GM20431 (cell line): ENCODE results near the gene PLB1.

Source experiments
- in situ Hi-C: fragments of 300-500 bp; cut with MseI, MboI; formaldehyde crosslinking; loops from one replicate; pipeline ENCODE4 v1.15.0; 2020; ENCODE audit warnings: low sequenced_read_pairs; ENCODE audit not compliant: unreplicated experiment

The PLB1 gene

GRCh38 chr2:28602751-28603639 lies 107.1 kb downstream of the PLB1 start:
- in situ Hi-C loops: no loop called here

- in situ Hi-C loops: no loop called here
Observed at GRCh38 chr2:28603821-28604220, 108.0 kb downstream of the PLB1 start.

GRCh38 chr2:28604284-28604843 lies 108.5 kb downstream of the PLB1 start:
- in situ Hi-C loops: no loop called here

DNA sequence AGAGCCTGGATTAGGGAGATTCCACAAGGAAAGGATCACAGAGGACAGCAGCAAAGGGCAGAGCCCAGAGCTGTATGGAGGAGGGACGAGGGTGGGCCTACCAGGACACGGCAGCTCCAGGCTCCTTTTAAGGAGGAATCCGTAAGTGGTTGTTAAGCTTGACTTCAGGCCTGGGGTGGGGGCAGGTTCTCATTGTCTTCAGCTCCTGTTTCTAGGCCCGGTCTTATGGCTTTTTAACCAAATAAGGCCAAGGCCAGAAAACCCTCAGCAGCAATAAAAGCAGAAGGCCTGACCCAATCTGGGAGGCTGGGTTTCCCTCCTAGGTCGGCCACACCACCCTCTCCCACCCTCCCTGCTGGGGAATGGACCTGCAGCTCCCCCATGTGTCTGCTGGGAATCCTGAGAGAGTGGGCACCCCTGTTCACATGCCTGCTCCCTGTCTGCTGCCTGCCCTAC lies 111.2 kb downstream of the PLB1 start:
- in situ Hi-C loops: no loop called here

- in situ Hi-C loops: no loop called here
Observed at GRCh38 chr2:28607730-28608499, 112.1 kb downstream of the PLB1 start.

GRCh38 chr2:28608500-28609424 lies 112.9 kb downstream of the PLB1 start:
- in situ Hi-C loops: no loop called here

- in situ Hi-C loops: no loop called here
Observed at GRCh38 chr2:28610583-28611201, 114.8 kb downstream of the PLB1 start.

GRCh38 chr2:28612131-28612812 lies 116.4 kb downstream of the PLB1 start:
- in situ Hi-C loops: no loop called here

DNA sequence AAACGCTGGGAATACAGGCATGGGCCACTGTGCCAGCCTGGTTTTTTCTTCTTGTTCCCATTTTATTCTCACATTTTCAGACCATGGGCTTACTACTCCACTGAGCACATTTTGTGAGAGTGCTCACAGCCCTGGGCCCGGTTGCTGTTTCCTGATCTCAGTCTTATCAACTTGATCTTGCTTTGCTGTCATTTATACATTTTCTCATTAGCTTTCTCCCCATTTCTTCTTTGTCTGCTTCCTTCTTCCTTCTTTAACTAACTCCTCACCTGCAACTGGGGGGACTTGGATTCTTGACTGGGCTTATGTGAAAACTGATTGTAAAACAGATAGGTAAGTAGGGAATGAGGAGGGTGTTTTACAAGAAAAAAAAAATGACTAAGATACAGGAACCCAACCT lies 117.3 kb downstream of the PLB1 start:
- in situ Hi-C loops: no loop called here

DNA sequence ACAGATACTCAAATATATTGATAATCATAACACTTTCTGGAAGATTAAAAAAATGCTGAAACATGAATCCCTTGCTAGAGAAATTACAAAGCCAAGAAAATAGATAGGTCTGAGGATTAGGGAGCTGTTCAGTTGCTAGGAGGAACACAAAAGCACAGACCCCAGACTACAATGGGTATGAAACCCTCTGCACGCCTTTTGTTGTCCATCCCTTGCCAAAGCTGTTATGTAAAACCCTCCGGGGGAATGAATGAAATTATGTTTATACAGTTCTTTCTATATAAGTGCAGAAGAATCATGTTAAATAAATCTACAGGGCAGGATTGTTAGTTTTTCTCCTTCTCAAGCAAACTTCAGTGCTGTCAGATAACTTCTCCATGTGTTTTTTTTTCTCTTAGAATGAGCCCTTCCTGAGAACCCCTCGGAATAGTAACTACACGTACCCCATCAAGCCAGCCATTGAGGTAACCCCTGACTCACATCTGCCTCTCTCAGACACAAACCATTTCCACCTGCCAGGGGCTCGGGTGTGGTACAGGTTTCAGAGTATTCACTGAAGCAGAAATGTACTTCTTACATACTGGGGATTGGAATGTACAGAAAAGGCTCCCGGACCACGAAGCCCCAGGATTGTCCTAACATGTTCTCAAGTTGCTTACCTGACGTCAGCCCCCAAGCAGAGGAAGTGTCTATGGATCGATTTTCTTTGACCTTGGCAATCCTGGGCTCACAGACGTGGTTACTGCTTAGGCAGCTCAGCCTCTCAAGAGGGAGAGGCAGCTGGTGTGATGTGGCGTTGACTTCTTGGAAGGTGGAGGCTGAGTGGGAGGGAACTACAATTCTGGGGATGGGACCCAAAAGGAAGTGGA lies 118.0 kb downstream of the PLB1 start:
- in situ Hi-C loops: no loop called here

- in situ Hi-C loops: no loop called here
Observed at GRCh38 chr2:28615706-28616105, 119.8 kb downstream of the PLB1 start.

GRCh38 chr2:28616396-28616999 lies 120.6 kb downstream of the PLB1 start:
- in situ Hi-C loops: no loop called here

DNA sequence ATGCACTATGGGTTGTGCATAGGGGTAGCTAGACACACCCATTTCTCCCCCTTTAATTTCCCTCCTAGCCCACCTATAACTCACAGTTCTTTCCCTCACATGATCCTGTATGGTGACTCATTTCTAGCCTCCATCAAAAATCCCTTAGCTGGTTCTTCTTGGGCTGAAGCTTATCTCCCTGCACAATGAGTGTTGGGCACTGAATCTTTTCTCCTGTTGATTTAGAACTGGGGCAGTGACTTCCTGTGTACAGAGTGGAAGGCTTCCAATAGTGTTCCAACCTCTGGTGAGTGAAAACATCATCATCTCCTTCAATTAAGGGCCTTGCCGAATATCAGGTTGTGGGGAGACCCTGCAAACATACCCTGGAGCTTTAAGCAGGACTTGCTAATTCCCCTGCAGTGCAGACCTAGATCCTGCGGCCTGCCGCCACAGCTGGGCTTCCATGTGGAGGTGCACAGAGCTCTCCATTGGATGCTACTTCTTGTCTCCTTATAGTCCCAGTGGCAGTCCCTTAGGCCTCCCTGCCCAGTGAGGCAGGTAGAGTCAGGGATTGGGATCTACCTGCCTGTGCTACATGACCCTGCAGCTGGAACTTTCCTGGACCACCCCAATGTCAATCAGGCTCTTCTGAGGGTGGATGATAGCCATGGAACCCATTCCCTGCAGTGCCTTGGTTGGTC lies 121.8 kb downstream of the PLB1 start:
- in situ Hi-C loops: no loop called here

DNA sequence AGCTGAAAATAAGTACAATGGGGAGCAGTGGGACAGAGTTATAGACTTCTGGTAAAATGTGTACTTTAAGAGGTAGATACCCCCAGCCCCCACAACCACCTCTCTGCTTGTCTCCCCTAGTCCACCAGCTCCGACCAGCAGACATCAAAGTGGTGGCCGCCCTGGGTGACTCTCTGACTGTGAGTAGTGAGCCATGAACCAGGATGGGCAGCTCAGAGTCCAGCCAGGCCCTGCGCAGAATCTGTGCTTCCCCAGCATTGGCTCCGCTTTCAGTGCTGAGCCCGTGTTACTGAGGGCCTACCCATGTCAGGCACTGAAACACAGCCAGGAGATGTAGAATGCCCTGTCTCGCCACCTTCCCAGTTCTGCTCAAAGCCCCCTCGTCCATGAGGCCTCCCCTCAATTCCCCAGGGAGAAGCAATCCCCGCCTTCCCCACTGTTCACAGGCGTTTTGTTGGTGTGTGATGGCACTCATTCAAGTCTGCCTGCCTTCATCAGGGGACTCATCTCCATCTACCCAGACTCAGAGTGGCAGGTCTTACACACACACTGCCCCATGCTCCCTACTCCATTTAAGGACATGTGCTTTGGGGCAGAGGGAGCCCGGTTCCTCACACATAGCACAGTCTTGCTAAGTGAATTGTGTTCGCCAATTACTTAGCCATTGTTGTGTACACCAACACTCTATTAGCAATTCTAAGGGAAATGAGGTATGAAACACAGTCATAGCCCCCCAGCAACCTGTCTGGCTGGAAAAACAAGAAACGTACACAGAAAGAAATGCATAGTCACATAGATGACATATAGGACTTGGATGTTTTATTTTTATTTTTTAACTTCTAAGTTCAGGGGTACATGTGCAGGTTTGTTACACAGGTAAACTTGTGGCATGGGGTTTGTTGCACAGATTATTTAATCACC lies 122.6 kb downstream of the PLB1 start:
- in situ Hi-C loops: no loop called here

- in situ Hi-C loops: no loop called here
Observed at GRCh38 chr2:28619213-28620196, 123.6 kb downstream of the PLB1 start.
